Non-pigmented ciliary epithelial cell (primary cell): Measurements from ENCODE around the gene TEPSIN.
A peak's percentile ranks its signal among the peaks of the same experiment; 100 is the strongest.

Source experiments
- DNase-seq: peaks from one replicate; pipeline ENCODE4 v3.0.0-alpha.2; 2010; ENCODE audit warnings: low read depth

TEPSIN gene

GRCh38 chr17:81238815-81239713 lies at the start of gene TEPSIN, which contains the start of gene NDUFAF8:
TEPSIN (minus strand) TSS chr17:81239055; CDS start chr17:81239033, 22 bp downstream.
NDUFAF8 (plus strand) TSS chr17:81239318; CDS start chr17:81239364, 46 bp downstream.
- DNase-seq: peak; percentile 96

GRCh38 chr17:81287741-81288430 lies 49.0 kb upstream of the TEPSIN start:
- no peak for DNase-seq

- no peak for DNase-seq
Observed at GRCh38 chr17:81287152-81287551, 48.3 kb upstream of the TEPSIN start.

- no peak for DNase-seq
Observed at GRCh38 chr17:81286491-81287145, 47.8 kb upstream of the TEPSIN start.

GRCh38 chr17:81285894-81286293 lies 47.0 kb upstream of the TEPSIN start:
- DNase-seq: no peak

GRCh38 chr17:81285179-81285878 lies 46.5 kb upstream of the TEPSIN start:
- no peak for DNase-seq

- DNase-seq: no peak
Observed at GRCh38 chr17:81282876-81283275, 44.0 kb upstream of the TEPSIN start.

GRCh38 chr17:81282141-81282540 lies 43.3 kb upstream of the TEPSIN start:
- no peak for DNase-seq

GRCh38 chr17:81280571-81280970 lies 41.7 kb upstream of the TEPSIN start:
- DNase-seq: no peak

GRCh38 chr17:81279278-81280275 lies 40.7 kb upstream of the TEPSIN start:
- DNase-seq: no peak

GRCh38 chr17:81278831-81279230 lies 40.0 kb upstream of the TEPSIN start:
- no peak for DNase-seq

- no peak for DNase-seq
Observed at GRCh38 chr17:81277946-81278693, 39.3 kb upstream of the TEPSIN start.

- no peak for DNase-seq
Observed at GRCh38 chr17:81277421-81277820, 38.6 kb upstream of the TEPSIN start.

- DNase-seq: no peak
Observed at GRCh38 chr17:81276781-81277180, 37.9 kb upstream of the TEPSIN start.

- DNase-seq: no peak
Observed at GRCh38 chr17:81274471-81274855, 35.6 kb upstream of the TEPSIN start.

GRCh38 chr17:81273698-81274470 lies 35.0 kb upstream of the TEPSIN start:
- DNase-seq: no peak

GRCh38 chr17:81272616-81273015 lies 33.8 kb upstream of the TEPSIN start:
- DNase-seq: no peak

- DNase-seq: no peak
Observed at GRCh38 chr17:81271226-81271625, 32.4 kb upstream of the TEPSIN start.

- no peak for DNase-seq
Observed at GRCh38 chr17:81270279-81270678, 31.4 kb upstream of the TEPSIN start.
